Measurements from ENCODE around the gene ATP6V0A1. TPM values are rescaled to one million over a fixed set of nuclear protein-coding genes. Genes with fewer than 3 reads are reported as not detected.
"Not testable (repeated sequence)": the region's sequence is repeated elsewhere in the genome, so short reads cannot be mapped to it uniquely, and the experiment has no call there.

ATP6V0A1 gene
- total RNA-seq, 4 donors from 2014 or later: 102 to 194 (median 142) TPM

- DNase-seq (ENCODE audit: low spot score in 2 of 2): peak in 1 of 2 donors; percentile 19
- WGBS: 69% methylated on average over 7 of the region's 7 CpGs
- Histone ChIP-seq H3K27ac (no peak overlapping the region), H3K9me3 (no peaks in the 10 kb centered on the region), H3K36me3 (no peaks in the 10 kb centered on the region), H3K4me3 (no peak overlapping the region), H3K27me3 (no peaks in the 10 kb centered on the region), H3K4me1 (peaks cover 4% of the 10 kb centered on the region)
- TF ChIP-seq CTCF (IDR thresholded peaks at IDR 0.05) (no peak), EP300 (IDR thresholded peaks at IDR 0.05) (no peak), POLR2AphosphoS5 (IDR thresholded peaks at IDR 0.05) (no peak), POLR2A (IDR thresholded peaks at IDR 0.05) (no peak)
These were observed 17.1 kb upstream of the ATP6V0A1 start for GRCh38 chr17:42441371-42442195.

GRCh38 chr17:42442196-42442565 is 16.5 kb upstream of the ATP6V0A1 start:
- H3K4me3 ChIP-seq: no peak overlapping the region

GRCh38 chr17:42449176-42449575 is 9.5 kb upstream of the ATP6V0A1 start:
- peak in 1 of 2 donors; percentile 33 for DNase-seq (ENCODE audit: low spot score in 2 of 2)
- not testable (repeated sequence) for H3K27me3 ChIP-seq, H3K4me3 ChIP-seq, H3K27ac ChIP-seq, H3K9me3 ChIP-seq, H3K36me3 ChIP-seq, H3K4me1 ChIP-seq
- WGBS: 87% methylated on average over 23 of the region's 27 CpGs

More at GRCh38 chr17:42442196-42442565, 16.5 kb upstream of the ATP6V0A1 start:
- H3K27me3 ChIP-seq: no peaks in the 10 kb centered on the region
- no peaks in the 10 kb centered on the region for H3K4me1 ChIP-seq
- no peak for TF ChIP-seq POLR2AphosphoS5 (IDR thresholded peaks at IDR 0.05)
- no peak for TF ChIP-seq POLR2A (IDR thresholded peaks at IDR 0.05)
- no peak for TF ChIP-seq CTCF (IDR thresholded peaks at IDR 0.05)
- TF ChIP-seq EP300 (IDR thresholded peaks at IDR 0.05): no peak
- no peaks in the 10 kb centered on the region for H3K36me3 ChIP-seq
- no peak overlapping the region for H3K27ac ChIP-seq
- DNase-seq (ENCODE audit: low spot score in 2 of 2): no peak
- WGBS: 36% methylated on average over 5 of the region's 5 CpGs
- H3K9me3 ChIP-seq: no peaks in the 10 kb centered on the region

DNA sequence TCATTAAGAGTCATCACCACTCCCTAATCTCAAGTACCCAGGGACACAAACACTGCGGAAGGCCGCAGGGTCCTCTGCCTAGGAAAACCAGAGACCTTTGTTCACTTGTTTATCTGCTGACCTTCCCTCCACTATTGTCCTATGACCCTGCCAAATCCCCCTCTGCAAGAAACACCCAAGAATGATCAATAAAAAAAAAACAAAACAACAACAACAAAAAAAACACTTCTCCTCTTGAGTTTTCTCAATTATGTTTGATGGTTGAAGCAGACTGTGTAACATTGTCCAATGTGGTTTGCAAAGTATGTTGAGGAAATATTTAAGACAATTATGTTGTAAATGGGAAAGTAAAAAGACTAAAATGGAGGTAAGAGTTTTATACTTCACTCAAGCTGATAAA is 8.8 kb upstream of the ATP6V0A1 start:
- DNase-seq (ENCODE audit: low spot score in 2 of 2); H3K4me3 ChIP-seq; H3K27me3 ChIP-seq; H3K27ac ChIP-seq; H3K4me1 ChIP-seq; H3K9me3 ChIP-seq; H3K36me3 ChIP-seq: not testable (repeated sequence)
- WGBS: no CpG with 5 or more reads among the region's 2 CpGs

- H3K4me3 ChIP-seq, H3K27me3 ChIP-seq, H3K36me3 ChIP-seq, H3K27ac ChIP-seq, H3K4me1 ChIP-seq, H3K9me3 ChIP-seq: not testable (repeated sequence)
- WGBS: 72% methylated on average over 5 of the region's 5 CpGs
- DNase-seq (ENCODE audit: low spot score in 2 of 2): peak in 1 of 2 donors; percentile 25
These were observed 7.4 kb upstream of the ATP6V0A1 start for GRCh38 chr17:42451270-42451669.

DNA sequence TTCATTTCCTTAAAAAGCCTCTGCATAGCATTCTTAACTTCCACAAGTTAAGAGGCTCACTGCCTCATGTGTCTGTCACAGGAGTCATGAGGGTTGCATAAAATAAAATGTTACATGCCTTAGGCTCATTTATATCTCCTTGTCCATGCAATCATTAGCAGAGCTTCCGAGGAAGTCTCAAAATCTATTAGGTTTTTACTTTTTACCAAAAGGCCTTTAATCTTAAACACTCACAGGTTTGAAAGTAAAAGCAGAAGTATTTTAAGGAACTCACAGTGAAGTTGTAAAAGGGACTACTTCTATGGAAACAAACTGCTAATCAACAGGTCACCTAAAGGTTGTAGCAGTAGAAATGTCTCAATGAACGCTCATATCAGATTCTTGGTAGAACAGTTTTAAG is 5.2 kb upstream of the ATP6V0A1 start:
- no peaks in the 10 kb centered on the region for H3K36me3 ChIP-seq
- 42% methylated on average over 2 of the region's 2 CpGs for WGBS
- no peak overlapping the region for H3K27ac ChIP-seq
- no peak overlapping the region for H3K4me3 ChIP-seq
- no peaks in the 10 kb centered on the region for H3K27me3 ChIP-seq
- no peak for TF ChIP-seq POLR2AphosphoS5 (IDR thresholded peaks at IDR 0.05)
- no peak for TF ChIP-seq POLR2A (IDR thresholded peaks at IDR 0.05)
- TF ChIP-seq CTCF (IDR thresholded peaks at IDR 0.05): no peak
- TF ChIP-seq EP300 (IDR thresholded peaks at IDR 0.05): no peak
- no peaks in the 10 kb centered on the region for H3K9me3 ChIP-seq
- H3K4me1 ChIP-seq: peaks cover 27% of the 10 kb centered on the region
- DNase-seq (ENCODE audit: low spot score in 2 of 2): no peak

DNA sequence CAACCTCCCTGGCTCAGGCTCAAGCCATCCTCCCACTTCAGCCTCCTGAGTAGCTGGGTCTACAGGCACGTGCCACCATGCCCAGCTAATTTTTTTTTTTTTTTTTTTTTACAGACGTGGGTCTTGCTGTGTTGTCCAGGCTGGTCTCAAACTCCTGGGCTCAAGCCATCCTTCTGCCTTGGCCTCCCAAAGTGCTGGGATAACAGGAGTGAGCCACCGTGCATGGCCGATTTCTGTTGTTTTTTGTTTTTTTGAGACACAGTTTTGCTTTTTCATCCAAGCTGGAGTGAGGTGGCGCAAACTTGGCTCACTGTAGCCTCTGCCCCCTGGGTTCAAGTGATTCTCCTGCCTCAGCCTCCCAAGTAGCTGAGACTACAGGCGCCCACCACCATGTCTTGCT is 3.7 kb upstream of the ATP6V0A1 start:
- DNase-seq (ENCODE audit: low spot score in 2 of 2): not testable (repeated sequence)

More for the DNA sequence above, 3.7 kb upstream of the ATP6V0A1 start:
- H3K27ac ChIP-seq, H3K9me3 ChIP-seq, H3K27me3 ChIP-seq, H3K36me3 ChIP-seq, H3K4me3 ChIP-seq: not testable (repeated sequence)
- peaks cover 41% of the 10 kb centered on the region for H3K4me1 ChIP-seq
- WGBS: 88% methylated on average over 6 of the region's 6 CpGs

Data from suprapubic skin (tissue), 4 donors.